GM12873 (cell line): Measurements from ENCODE around the gene CKB.

Experiments
- CTCF ChIP-seq: IDR thresholded peaks from 2 replicates; pipeline ENCODE4 v1.5.1; 2012; ENCODE audit warnings: low read depth, mild to moderate bottlenecking, moderate library complexity, low read length, control low read depth; ENCODE audit not compliant: insufficient read depth; ENCODE audit errors: missing control alignments

CKB gene

GRCh38 chr14:103483600-103483999, 39.0 kb downstream of the CKB start:
- no peak for TF ChIP-seq CTCF

GRCh38 chr14:103480595-103480994, 42.0 kb downstream of the CKB start:
- TF ChIP-seq CTCF, result no peak

- TF ChIP-seq CTCF, result no peak
Observed at GRCh38 chr14:103476631-103477030, 46.0 kb downstream of the CKB start.

GRCh38 chr14:103476065-103476464, 46.6 kb downstream of the CKB start:
- TF ChIP-seq CTCF, result no peak

GRCh38 chr14:103474893-103475292, 47.7 kb downstream of the CKB start:
- no peak for TF ChIP-seq CTCF

DNA sequence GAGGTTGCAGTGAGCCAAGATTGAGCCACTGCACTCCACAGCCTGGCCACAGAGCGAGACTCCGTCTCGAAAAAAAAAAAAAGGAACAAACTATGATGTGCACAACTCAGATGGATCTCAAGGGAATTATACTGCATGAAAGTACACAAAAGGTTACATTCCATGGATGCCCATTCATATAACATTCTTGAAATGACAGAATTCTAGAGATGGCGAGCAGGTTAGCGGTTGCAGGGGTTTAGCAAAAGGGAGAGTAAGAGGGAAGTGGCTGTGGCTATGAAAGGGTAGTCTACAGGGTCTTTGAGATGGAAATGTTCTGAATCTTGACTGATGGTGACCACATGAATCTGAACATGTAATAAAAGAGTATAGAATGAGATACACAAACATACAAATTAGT, 49.7 kb downstream of the CKB start:
- TF ChIP-seq CTCF, result no peak
